Umbilical cord (tissue), 2 donors: ENCODE data around the gene AKT3. TPM values are rescaled to one million over a fixed set of nuclear protein-coding genes. Genes with fewer than 3 reads are reported as not detected.

ENCODE experiments used
- DNase-seq: peaks from one replicate; pipeline ENCODE4 v3.0.0-alpha.2; 2015; ENCODE audit warnings: low spot score
- total RNA-seq: library from RNA; depleted of rRNA; stranded (reverse); fragments of >200 nt; gene quantifications from one replicate; pipeline ENCODE4 v1.2.3, GENCODE V29; 2014; ENCODE audit warnings: low replicate concordance; ENCODE audit not compliant: insufficient read depth

The AKT3 gene
- total RNA-seq, 1 donor from 2014 or later: 64.0 TPM

- no peak for DNase-seq
Measured at GRCh38 chr1:243732637-243733036, 117.4 kb downstream of the AKT3 start.

- DNase-seq: no peak
Measured at GRCh38 chr1:243731974-243732625, 117.9 kb downstream of the AKT3 start.

- peak; percentile 68 for DNase-seq
Measured at GRCh38 chr1:243731301-243731891, 118.6 kb downstream of the AKT3 start.

- DNase-seq: no peak
Measured at GRCh38 chr1:243730487-243731150, 119.4 kb downstream of the AKT3 start.

GRCh38 chr1:243729956-243730355 is 120.1 kb downstream of the AKT3 start:
- no peak for DNase-seq

GRCh38 chr1:243727503-243728203 is 122.4 kb downstream of the AKT3 start:
- no peak for DNase-seq

- DNase-seq: no peak
Measured at GRCh38 chr1:243726806-243727502, 123.1 kb downstream of the AKT3 start.

- DNase-seq: no peak
Measured at GRCh38 chr1:243725846-243726245, 124.2 kb downstream of the AKT3 start.

- peak; percentile 17 for DNase-seq
Measured at GRCh38 chr1:243725075-243725474, 125.0 kb downstream of the AKT3 start.

GRCh38 chr1:243723458-243724043 is 126.5 kb downstream of the AKT3 start:
- DNase-seq: no peak

- DNase-seq: no peak
Measured at GRCh38 chr1:243723050-243723449, 127.0 kb downstream of the AKT3 start.

- DNase-seq: no peak
Measured at GRCh38 chr1:243719476-243719875, 130.6 kb downstream of the AKT3 start.

GRCh38 chr1:243718893-243719292 is 131.2 kb downstream of the AKT3 start:
- peak; percentile 27 for DNase-seq

- no peak for DNase-seq
Measured at GRCh38 chr1:243718022-243718421, 132.0 kb downstream of the AKT3 start.

- no peak for DNase-seq
Measured at GRCh38 chr1:243716906-243717305, 133.1 kb downstream of the AKT3 start.

GRCh38 chr1:243715285-243715684 is 134.8 kb downstream of the AKT3 start:
- no peak for DNase-seq

- DNase-seq: peak; percentile 78
Measured at GRCh38 chr1:243713470-243714186, 136.4 kb downstream of the AKT3 start.

- no peak for DNase-seq
Measured at GRCh38 chr1:243712941-243713340, 137.1 kb downstream of the AKT3 start.

- no peak for DNase-seq
Measured at GRCh38 chr1:243712242-243712641, 137.8 kb downstream of the AKT3 start.

- no peak for DNase-seq
Measured at GRCh38 chr1:243710467-243710866, 139.6 kb downstream of the AKT3 start.

GRCh38 chr1:243708210-243708609 is 141.8 kb downstream of the AKT3 start:
- no peak for DNase-seq
